OCI-LY1 (cell line): ENCODE data around the gene NUDT2.

Source experiments
- H2AFZ ChIP-seq: fragments of 200-600 bp; sonication (generic), shearing (Covaris generic); 2 replicates; pipeline ENCODE4 v1.6.0; 2014; ENCODE audit warnings: antibody characterized with exemption, mild to moderate bottlenecking, low read length
- H3F3A ChIP-seq: fragments of 200-600 bp; sonication (generic), shearing (Covaris generic); 2 replicates; pipeline ENCODE4 v1.6.0; 2014; ENCODE audit warnings: mild to moderate bottlenecking, antibody characterized with exemption, low read length, moderate library complexity; ENCODE audit not compliant: insufficient read depth
- H3K27ac ChIP-seq: fragments of 200-600 bp; sonication (generic); 2 replicates; pipeline ENCODE4 v1.5.1; 2014; ENCODE audit warnings: low read length, mixed run types, mild to moderate bottlenecking, low read depth; ENCODE audit not compliant: poor library complexity, severe bottlenecking
- H3K27me3 ChIP-seq: fragments of 200-600 bp; sonication (generic); 2 replicates; pipeline ENCODE4 v1.6.0; 2014; ENCODE audit warnings: antibody characterized with exemption, mild to moderate bottlenecking, low read length, moderate library complexity; ENCODE audit not compliant: insufficient read depth
- H3K36me3 ChIP-seq: fragments of 200-600 bp; sonication (generic); 2 replicates; pipeline ENCODE4 v1.6.1; 2014; ENCODE audit warnings: mild to moderate bottlenecking, antibody characterized with exemption, low read length, moderate library complexity, mixed read lengths; ENCODE audit not compliant: insufficient read depth
- H3K4me1 ChIP-seq: fragments of 200-600 bp; sonication (generic); 2 replicates; pipeline ENCODE4 v1.5.1; 2014; ENCODE audit warnings: mild to moderate bottlenecking, low read length, moderate library complexity; ENCODE audit not compliant: insufficient read depth, severe bottlenecking
- H3K4me2 ChIP-seq: fragments of 200-600 bp; sonication (generic), shearing (Covaris generic); 2 replicates; pipeline ENCODE4 v1.6.1; 2014; ENCODE audit warnings: low read length
- H3K4me3 ChIP-seq: fragments of 200-600 bp; sonication (generic); 2 replicates; pipeline ENCODE4 v1.5.1; 2014; ENCODE audit warnings: low read length, low read depth, mild to moderate bottlenecking, mixed read lengths; ENCODE audit not compliant: poor library complexity, severe bottlenecking
- H3K79me2 ChIP-seq: fragments of 200-600 bp; shearing (Covaris generic); 2 replicates; pipeline ENCODE4 v1.6.1; 2016; ENCODE audit warnings: mixed run types, low read length, mixed read lengths; ENCODE audit not compliant: insufficient read depth
- H3K9ac ChIP-seq: fragments of 200-600 bp; sonication (generic), shearing (Covaris generic); 2 replicates; pipeline ENCODE4 v1.6.1; 2014; ENCODE audit warnings: mild to moderate bottlenecking, low read length, mixed read lengths
- H3K9me2 ChIP-seq: fragments of 200-600 bp; sonication (generic), shearing (Covaris generic); 2 replicates; pipeline ENCODE4 v1.6.1; 2014; ENCODE audit warnings: low read depth, mild to moderate bottlenecking, low read length, mixed read lengths
- H3K9me3 ChIP-seq: fragments of 200-600 bp; shearing (Covaris generic); 2 replicates; pipeline ENCODE4 v1.6.1; 2014; ENCODE audit warnings: low read length, mixed read lengths
- H4K20me1 ChIP-seq: fragments of 200-600 bp; sonication (generic), shearing (Covaris generic); 2 replicates; pipeline ENCODE4 v1.6.0; 2016; ENCODE audit warnings: mild to moderate bottlenecking, low read length; ENCODE audit not compliant: insufficient read depth
- EZH2 ChIP-seq: fragments of 200-600 bp; sonication (generic), shearing (Covaris generic); IDR thresholded peaks from 2 replicates; pipeline ENCODE4 v1.8.0; 2017; ENCODE audit warnings: borderline replicate concordance, mixed run types, mild to moderate bottlenecking, antibody characterized with exemption, low read length, moderate library complexity, mixed read lengths
- TF ChIP-seq, protein P1 (sequence below): fragments of 200-600 bp; sonication (generic), shearing (Covaris generic); IDR thresholded peaks from 2 replicates; pipeline ENCODE4 v1.5.1; 2017; ENCODE audit warnings: mild to moderate bottlenecking, antibody characterized with exemption, low read length, moderate library complexity, mixed read lengths

NUDT2 gene

DNA sequence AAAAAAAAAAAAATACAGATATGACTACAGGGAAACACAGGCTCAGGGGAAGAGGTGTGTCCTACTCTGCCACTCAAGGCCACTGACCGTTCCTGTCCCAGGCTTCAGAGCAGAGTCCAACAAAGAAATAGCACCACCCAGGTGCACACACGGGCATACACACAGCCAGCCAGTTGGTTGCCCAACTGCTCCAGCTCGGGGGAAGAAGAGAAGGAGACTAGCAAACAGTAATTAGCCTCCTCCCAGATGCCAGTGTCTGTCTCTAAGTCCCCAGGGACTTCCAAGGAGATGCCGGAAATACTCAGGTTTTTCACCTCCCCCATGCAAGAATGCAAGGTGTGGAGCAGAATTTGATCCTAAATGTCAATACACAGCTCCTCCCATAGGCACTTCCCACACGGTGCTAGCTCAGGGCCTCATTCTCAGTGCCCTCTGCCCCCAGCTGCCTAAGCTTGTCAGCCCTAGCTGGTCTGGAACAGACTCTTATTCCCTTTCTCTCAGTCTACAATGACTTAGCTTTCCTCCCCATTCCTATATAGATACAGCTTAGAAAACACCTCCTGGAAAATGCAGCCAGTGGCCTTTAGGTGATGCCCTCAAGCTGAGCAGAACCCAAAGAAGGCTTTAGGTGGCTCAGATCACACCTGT, 45.7 kb downstream of the NUDT2 start:
- peak overlapping the region; percentile 78 for H3K4me2 ChIP-seq
- H3K9ac ChIP-seq: peak overlapping the region; percentile 70; the same call in 1 of the 2 replicates
- no peak overlapping the region for H2AFZ ChIP-seq
- no peaks in the 10 kb centered on the region for H3K9me3 ChIP-seq
- TF ChIP-seq, protein P1, sequence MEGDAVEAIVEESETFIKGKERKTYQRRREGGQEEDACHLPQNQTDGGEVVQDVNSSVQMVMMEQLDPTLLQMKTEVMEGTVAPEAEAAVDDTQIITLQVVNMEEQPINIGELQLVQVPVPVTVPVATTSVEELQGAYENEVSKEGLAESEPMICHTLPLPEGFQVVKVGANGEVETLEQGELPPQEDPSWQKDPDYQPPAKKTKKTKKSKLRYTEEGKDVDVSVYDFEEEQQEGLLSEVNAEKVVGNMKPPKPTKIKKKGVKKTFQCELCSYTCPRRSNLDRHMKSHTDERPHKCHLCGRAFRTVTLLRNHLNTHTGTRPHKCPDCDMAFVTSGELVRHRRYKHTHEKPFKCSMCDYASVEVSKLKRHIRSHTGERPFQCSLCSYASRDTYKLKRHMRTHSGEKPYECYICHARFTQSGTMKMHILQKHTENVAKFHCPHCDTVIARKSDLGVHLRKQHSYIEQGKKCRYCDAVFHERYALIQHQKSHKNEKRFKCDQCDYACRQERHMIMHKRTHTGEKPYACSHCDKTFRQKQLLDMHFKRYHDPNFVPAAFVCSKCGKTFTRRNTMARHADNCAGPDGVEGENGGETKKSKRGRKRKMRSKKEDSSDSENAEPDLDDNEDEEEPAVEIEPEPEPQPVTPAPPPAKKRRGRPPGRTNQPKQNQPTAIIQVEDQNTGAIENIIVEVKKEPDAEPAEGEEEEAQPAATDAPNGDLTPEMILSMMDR: no peak
- no peak for TF ChIP-seq EZH2
- no peaks in the 10 kb centered on the region; the same call in 1 of the 2 replicates for H3F3A ChIP-seq
- peaks cover 24% of the 10 kb centered on the region for H3K36me3 ChIP-seq
- H3K79me2 ChIP-seq: no peaks in the 10 kb centered on the region
- H3K9me2 ChIP-seq: no peaks in the 10 kb centered on the region
- H3K4me3 ChIP-seq: peak overlapping the region; percentile 75
- H3K27me3 ChIP-seq: no peaks in the 10 kb centered on the region
- H4K20me1 ChIP-seq: no peaks in the 10 kb centered on the region
- H3K4me1 ChIP-seq: peaks cover 25% of the 10 kb centered on the region
- peak overlapping the region; percentile 55 for H3K27ac ChIP-seq

- Histone ChIP-seq H3K79me2 (no peaks in the 10 kb centered on the region), H3K9ac (peak overlapping the region; percentile 70), H3K27ac (peak overlapping the region; percentile 55), H3K36me3 (peaks cover 14% of the 10 kb centered on the region), H2AFZ (0 out of 2 replicates have a peak overlapping the region, but pooled peaks have one; percentile 11), H3K4me2 (peak overlapping the region; percentile 78), H4K20me1 (no peaks in the 10 kb centered on the region), H3K9me3 (no peaks in the 10 kb centered on the region), H3K4me3 (peak overlapping the region; percentile 75), H3K27me3 (no peaks in the 10 kb centered on the region), H3K9me2 (no peaks in the 10 kb centered on the region), H3K4me1 (peaks cover 33% of the 10 kb centered on the region), H3F3A (no peaks in the 10 kb centered on the region; the same call in 1 of the 2 replicates)
- TF ChIP-seq EZH2: no peak
- TF ChIP-seq, protein P1: peak; percentile 56
These were observed 46.7 kb downstream of the NUDT2 start for GRCh38 chr9:34375901-34376595.

DNA sequence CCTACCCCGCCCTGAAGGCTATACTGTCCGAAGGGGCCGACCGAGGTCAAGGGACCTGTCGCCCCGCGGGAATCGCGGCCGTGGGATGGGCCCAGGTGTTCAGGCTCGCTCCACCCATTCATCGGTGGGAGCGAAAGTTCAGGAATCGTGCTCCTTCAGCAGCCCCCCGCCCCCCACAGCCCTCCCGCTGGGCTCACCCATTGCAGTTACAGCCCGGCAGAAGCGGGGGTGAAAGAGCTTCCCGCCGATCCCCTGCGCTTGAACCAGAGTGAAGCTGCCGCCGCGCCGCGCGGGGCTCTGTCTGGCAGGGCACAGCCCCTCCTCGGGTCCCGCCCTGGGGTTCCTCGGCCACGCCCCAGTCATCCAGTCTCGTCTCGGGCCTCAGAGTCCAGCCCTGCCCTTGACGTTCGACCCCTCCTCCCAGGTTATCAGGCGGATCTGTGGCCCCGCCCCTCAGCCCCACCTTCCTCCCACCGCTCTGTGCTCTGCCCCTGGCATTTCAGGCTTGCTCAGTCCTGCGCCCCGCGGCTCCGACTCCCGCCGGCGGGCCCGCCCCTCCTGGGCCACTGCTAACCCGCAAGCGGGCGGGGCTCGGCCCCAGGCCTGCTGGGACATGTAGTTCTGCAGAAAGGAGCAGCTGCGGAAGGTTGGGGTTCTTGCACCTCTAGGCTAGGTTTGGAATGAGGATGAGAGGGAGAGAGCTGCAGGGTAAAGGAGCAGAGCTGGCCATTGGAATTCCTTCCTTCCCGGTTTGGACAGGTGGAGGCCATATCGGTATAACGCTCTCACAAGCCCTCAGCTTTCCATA, 47.4 kb downstream of the NUDT2 start, which contains the start of gene MYORG:
Gene MYORG (minus strand): TSS at position 303 of the 808 bp plus-strand sequence. CDS start 3,955 bp downstream, outside the sequence.
- H3K4me3 ChIP-seq: peak within 1 kb of the TSS; percentile 75
- peak within 1 kb of the TSS; percentile 70 for H3K9ac ChIP-seq
- no peaks in the 10 kb centered on the region; the same call in 1 of the 2 replicates for H3F3A ChIP-seq
- no peaks in the 10 kb centered on the region for H3K27me3 ChIP-seq
- H3K36me3 ChIP-seq: peaks cover 6% of the 10 kb centered on the region
- peak within 1 kb of the TSS; percentile 55 for H3K27ac ChIP-seq
- H2AFZ ChIP-seq: 0 out of 2 replicates have a peak within 1 kb of the TSS, but pooled peaks have one; percentile 11
- peak within 1 kb of the TSS; percentile 85 for H3K4me2 ChIP-seq
- H3K4me1 ChIP-seq: peaks cover 36% of the 10 kb centered on the region
- no peaks in the 10 kb centered on the region for H3K9me2 ChIP-seq
- TF ChIP-seq, protein P1: no peak
- TF ChIP-seq EZH2: no peak
- no peaks in the 10 kb centered on the region for H3K9me3 ChIP-seq
- H3K79me2 ChIP-seq: no peaks in the 10 kb centered on the region
- no peaks in the 10 kb centered on the region for H4K20me1 ChIP-seq
